Measurements from ENCODE around the gene LAIR1.

LAIR1 gene

GRCh38 chr19:54351474-54351873, 13.3 kb downstream of the LAIR1 start:
- ChIA-PET CTCF (interaction anchor here (1.0 kb wide), 1 partner anchor 27 kb away, joined by 3 read pairs; no protein-coding TSS in a partner anchor), POLR2A (no interaction called here)
- Histone ChIP-seq H3K9me3 (ENCODE audit: control insufficient read depth, insufficient read depth, low read depth, low read length) (no peaks in the 10 kb centered on the region), H3K27ac (ENCODE audit: extremely low read depth, low read depth, low read length) (no peak overlapping the region), H3K4me1 (ENCODE audit: control insufficient read depth, insufficient read depth, low read length) (no peaks in the 10 kb centered on the region), H3K36me3 (ENCODE audit: control insufficient read depth in 2 of 2, insufficient read depth in 1 of 2, low read length in 2 of 2) (no peaks in the 10 kb centered on the region), H3K4me3 (ENCODE audit: low read depth, low read length) (no peak overlapping the region)
- TF ChIP-seq ZNF16 (tag by site-specific recombination; IDR thresholded peaks at IDR 0.05; ENCODE audit: low read depth): no peak
- TF ChIP-seq ZNF121 (tag by site-specific recombination; IDR thresholded peaks at IDR 0.05): no peak
- TF ChIP-seq ZNF391 (tag by site-specific recombination; IDR thresholded peaks at IDR 0.05; ENCODE audit: borderline replicate concordance, low read depth): no peak
- TF ChIP-seq ZNF37A (tag by site-specific recombination; IDR thresholded peaks at IDR 0.05): no peak
- no peak for TF ChIP-seq REPIN1 (tag by site-specific recombination; IDR thresholded peaks at IDR 0.05; ENCODE audit: low read depth)

- no peaks in the 10 kb centered on the region for H3K9me3 ChIP-seq (ENCODE audit: control insufficient read depth, insufficient read depth, low read depth, low read length)
- POLR2A ChIA-PET: interaction anchor here (0.5 kb wide), 1 partner anchor 132 kb away, joined by 3 read pairs; no protein-coding TSS in a partner anchor
- no peak overlapping the region for H3K4me3 ChIP-seq (ENCODE audit: low read depth, low read length)
- H3K36me3 ChIP-seq (ENCODE audit: control insufficient read depth in 2 of 2, insufficient read depth in 1 of 2, low read length in 2 of 2): no peaks in the 10 kb centered on the region
- no peak overlapping the region for H3K27ac ChIP-seq (ENCODE audit: extremely low read depth, low read depth, low read length)
- CTCF ChIA-PET: interaction anchor here (1.0 to 1.9 kb wide), 2 partner anchors 22 kb away, joined by 3 to 6 read pairs; no protein-coding TSS in a partner anchor
- H3K4me1 ChIP-seq (ENCODE audit: control insufficient read depth, insufficient read depth, low read length): no peaks in the 10 kb centered on the region
- TF ChIP-seq ZNF596 (tag by site-specific recombination; IDR thresholded peaks at IDR 0.05) (no peak), PRDM10 (tag by site-specific recombination; IDR thresholded peaks at IDR 0.05) (no peak), ZEB2 (tag by site-specific recombination; IDR thresholded peaks at IDR 0.05) (no peak), ZNF510 (tag by site-specific recombination; IDR thresholded peaks at IDR 0.05; ENCODE audit: insufficient replicate concordance) (no peak), ZNF140 (tag by site-specific recombination; IDR thresholded peaks at IDR 0.05) (no peak), RBAK (tag by site-specific recombination; IDR thresholded peaks at IDR 0.05) (no peak), KLF16 (tag by site-specific recombination; IDR thresholded peaks at IDR 0.05) (no peak), KLF17 (tag by site-specific recombination; IDR thresholded peaks at IDR 0.05) (no peak), TSHZ1 (tag by site-specific recombination; IDR thresholded peaks at IDR 0.05; ENCODE audit: borderline replicate concordance) (no peak), ZBTB21 (tag by site-specific recombination; IDR thresholded peaks at IDR 0.05) (no peak), ZBTB44 (tag by site-specific recombination; IDR thresholded peaks at IDR 0.05) (no peak), ZNF843 (tag by site-specific recombination; IDR thresholded peaks at IDR 0.05) (no peak), YY2 (tag by site-specific recombination; IDR thresholded peaks at IDR 0.05) (no peak), GLI2 (tag by site-specific recombination; IDR thresholded peaks at IDR 0.05; ENCODE audit: borderline replicate concordance, low read depth) (no peak), ZNF324 (tag by site-specific recombination; IDR thresholded peaks at IDR 0.05) (no peak)
Observed at GRCh38 chr19:54345938-54346386, 18.8 kb downstream of the LAIR1 start.
